Measurements from ENCODE around the gene RPL21.
"Not testable (repeated sequence)": the region's sequence is repeated elsewhere in the genome, so short reads cannot be mapped to it uniquely, and the experiment has no call there.

The RPL21 gene

GRCh38 chr13:27293076-27293691, 41.8 kb downstream of the RPL21 start:
- DNase-seq: no peak

DNA sequence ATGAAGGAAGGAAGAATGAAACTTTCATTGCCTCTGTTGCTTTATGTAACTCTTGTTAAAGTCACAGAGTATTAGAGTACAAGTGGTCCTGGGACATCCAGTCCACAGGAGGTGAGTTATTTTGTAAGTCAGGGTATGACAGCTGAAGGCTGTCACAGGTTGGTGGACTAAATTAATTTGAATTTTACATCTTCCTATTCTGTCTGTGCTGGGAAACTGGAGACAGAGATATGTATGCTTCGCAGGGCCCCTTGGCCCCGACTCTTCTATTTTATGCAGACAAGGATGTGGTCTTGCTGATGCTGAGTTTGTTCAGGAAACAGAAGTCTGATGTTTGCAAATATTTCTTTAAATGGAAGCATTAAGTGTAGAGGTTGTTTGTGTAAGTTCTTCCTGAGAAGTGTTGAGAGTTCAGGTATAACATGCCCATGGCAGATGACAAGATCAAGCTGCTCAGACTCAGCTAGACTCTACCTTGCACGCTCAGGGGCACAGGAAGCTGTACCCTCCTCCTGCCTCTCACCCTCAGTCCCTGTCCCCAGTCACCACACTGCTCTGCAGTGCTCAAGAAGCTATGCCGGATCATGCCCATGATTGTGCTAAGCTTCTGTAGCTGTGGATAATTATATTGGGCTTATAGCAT, 42.6 kb downstream of the RPL21 start:
- no peak for DNase-seq

DNA sequence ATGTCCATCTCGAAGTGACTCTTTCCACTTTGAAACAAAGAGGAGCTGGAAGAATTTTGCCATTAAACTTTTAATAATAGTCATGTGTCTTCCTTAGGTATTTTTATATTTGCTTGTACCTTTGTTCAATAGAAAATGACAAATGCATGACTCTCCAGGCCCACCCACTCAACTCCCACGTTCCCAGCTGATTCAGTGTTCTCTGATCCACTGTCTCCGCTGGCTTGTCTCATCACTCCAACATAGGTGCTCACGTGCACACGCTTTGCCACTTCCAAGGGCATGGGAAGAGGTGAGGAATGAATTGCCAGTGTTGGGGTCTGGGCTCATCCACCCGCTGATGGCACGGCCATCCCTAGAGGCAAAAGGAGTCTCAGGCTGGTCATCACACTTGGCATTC, 43.7 kb downstream of the RPL21 start:
- no peak for DNase-seq

DNA sequence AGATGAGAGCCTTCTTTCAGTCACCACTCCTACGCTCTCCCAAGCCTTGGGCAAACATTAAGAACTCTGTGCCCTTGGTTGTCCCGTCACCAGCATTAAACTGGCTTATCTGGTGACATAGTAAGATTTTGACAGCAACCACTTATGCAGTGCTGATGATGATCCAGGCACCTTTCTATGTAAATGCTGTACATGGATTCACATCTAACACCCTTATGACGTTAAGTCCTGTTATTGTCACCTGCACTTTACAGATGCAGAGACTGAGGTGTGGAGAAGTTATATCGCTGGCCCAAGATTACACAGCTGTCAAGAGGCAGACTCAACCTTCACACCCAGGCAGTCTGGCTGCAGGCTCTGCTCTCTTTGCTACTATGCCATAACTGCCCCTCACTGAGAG, 44.3 kb downstream of the RPL21 start:
- DNase-seq: no peak

DNA sequence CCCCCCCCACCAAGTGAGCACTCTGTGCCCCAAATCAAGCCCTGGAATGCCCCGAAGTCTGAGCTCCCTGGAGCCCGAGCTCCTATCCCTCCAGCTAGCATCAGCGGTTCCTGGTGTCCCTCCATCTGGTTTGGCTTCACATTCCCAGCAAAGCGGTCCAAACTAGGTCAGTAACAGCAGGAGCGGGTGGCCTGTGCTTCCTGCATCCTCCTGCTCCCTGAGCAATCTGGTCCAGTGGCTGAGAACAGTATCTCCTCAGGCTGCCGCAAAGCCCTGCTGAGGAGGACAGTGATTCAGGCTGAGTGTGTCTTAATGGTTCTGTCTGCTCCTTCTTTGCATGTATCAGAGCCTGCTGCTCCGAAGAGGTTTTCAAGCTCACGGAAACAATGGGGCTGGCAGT, 45.1 kb downstream of the RPL21 start:
- no peak for DNase-seq

- DNase-seq: no peak
These were observed 47.5 kb downstream of the RPL21 start for GRCh38 chr13:27298849-27299248.

DNA sequence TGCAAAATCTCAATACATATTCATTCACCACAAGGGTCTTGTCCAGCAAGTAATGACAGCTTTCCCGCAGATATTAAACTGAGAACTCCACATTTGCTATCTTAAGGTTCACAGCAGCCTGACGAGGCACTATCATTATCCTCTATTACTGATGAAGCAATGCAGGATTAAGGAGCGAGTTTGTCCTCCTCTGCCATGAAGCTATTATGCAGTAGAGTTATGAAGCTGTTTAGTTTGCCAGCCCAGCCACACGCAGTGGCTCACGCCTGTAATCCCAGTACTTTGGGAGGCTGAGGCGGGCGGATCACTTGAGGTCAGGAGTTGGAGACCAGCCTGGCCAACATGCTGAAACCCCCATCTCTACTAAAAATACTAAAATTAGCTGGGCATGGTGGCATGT, 49.0 kb downstream of the RPL21 start:
- DNase-seq: not testable (repeated sequence)

- no peak for DNase-seq
These were observed 49.7 kb downstream of the RPL21 start for GRCh38 chr13:27300941-27301586.

GRCh38 chr13:27302643-27303262, 51.4 kb downstream of the RPL21 start:
- no peak for DNase-seq

- no peak for DNase-seq
These were observed 52.7 kb downstream of the RPL21 start for GRCh38 chr13:27304099-27304498.

- no peak for DNase-seq
These were observed 53.3 kb downstream of the RPL21 start for GRCh38 chr13:27304611-27305010.
